B cell (primary cell): ENCODE data around the gene SEC16B. TPM values are rescaled to one million over a fixed set of nuclear protein-coding genes. Genes with fewer than 3 reads are reported as not detected.

Experiments
- ATAC-seq: fragments of 200-7000 bp; cut with Tn5 transposase; one replicate; pipeline ENCODE4 v1.10.0; 2021; ENCODE audit warnings: low read depth, mild to moderate bottlenecking, moderate number of reproducible peaks, moderate library complexity
- CTCF ChIA-PET: fragments of 350-600 bp; sonication (Branson Sonifier 250); formaldehyde crosslinking; loops from one replicate; lab custom pipeline; 2021; ENCODE audit warnings: antibody characterized with exemption, inconsistent platforms; lab: Charles Lee
- POLR2A ChIA-PET: fragments of 350-600 bp; sonication (Branson Sonifier 250); formaldehyde crosslinking; loops from one replicate; lab custom pipeline; 2021; ENCODE audit warnings: antibody characterized with exemption; lab: Charles Lee
- DNase-seq: peaks from one replicate; pipeline ENCODE4 v3.0.0; 2013
- H2AFZ ChIP-seq: 2 replicates; pipeline ENCODE4 v1.6.1; 2012; ENCODE audit warnings: mild to moderate bottlenecking, low read depth, low read length; ENCODE audit not compliant: insufficient read depth, poor library complexity, severe bottlenecking
- H3K27ac ChIP-seq, 2 donors: 1 replicate in 1 of 2; 2 replicates in 1 of 2; pipeline ENCODE4 v1.5.1; 2012 to 2013; ENCODE audit warnings: low read length in 2 of 2, mild to moderate bottlenecking in 2 of 2, moderate library complexity in 1 of 2
- H3K27me3 ChIP-seq, 4 experiments: fragments of 200-600 bp in 1 of 4; sonication (generic) in 1 of 4; replicated peaks in 1 of 4; 1 replicate in 2 of 4; 2 replicates in 2 of 4; pipeline versions ENCODE4 v1.6.1 to v1.7.0; 2013 to 2016; ENCODE audit warnings: low read length in 3 of 4, mild to moderate bottlenecking in 2 of 4, mixed read lengths in 1 of 4, moderate library complexity in 1 of 4; ENCODE audit not compliant: insufficient read depth in 4 of 4, control insufficient read depth in 3 of 4; ENCODE audit errors: control extremely low read depth in 1 of 4
- H3K36me3 ChIP-seq, 2 experiments: replicated peaks in 1 of 2; 1 replicate in 1 of 2; 2 replicates in 1 of 2; pipeline versions ENCODE4 v1.6.1 to v1.7.1; 2013; ENCODE audit warnings: low read length in 1 of 2; ENCODE audit not compliant: insufficient read depth in 2 of 2, control insufficient read depth in 1 of 2; ENCODE audit errors: control extremely low read depth in 1 of 2, extremely low read depth in 1 of 2
- H3K4me1 ChIP-seq, 2 donors: fragments of 200-600 bp in 1 of 2; sonication (generic) in 1 of 2; 1 replicate in 1 of 2; 2 replicates in 1 of 2; pipeline versions ENCODE4 v1.5.1 to v1.6.1; 2013 to 2017; ENCODE audit warnings: low read length in 2 of 2; ENCODE audit not compliant: control insufficient read depth in 2 of 2, insufficient read depth in 2 of 2
- H3K4me2 ChIP-seq: replicated peaks from 2 replicates; pipeline ENCODE3; 2012; ENCODE audit warnings: mild to moderate bottlenecking, low read depth, low read length; ENCODE audit not compliant: poor library complexity, severe bottlenecking
- H3K4me3 ChIP-seq, 5 experiments: fragments of 200-600 bp in 1 of 5; sonication (generic) in 1 of 5; 1 replicate in 3 of 5; 2 replicates in 2 of 5; pipeline versions ENCODE4 v1.5.1 to v1.7.0; 2011 to 2016; ENCODE audit warnings: low read length in 4 of 5, mild to moderate bottlenecking in 4 of 5, low read depth in 2 of 5, control low read depth in 1 of 5, moderate library complexity in 1 of 5; ENCODE audit not compliant: insufficient read depth in 1 of 5; ENCODE audit errors: control extremely low read depth in 1 of 5, extremely low read depth in 1 of 5
- H3K79me2 ChIP-seq: fragments of 200-600 bp; sonication (generic); one replicate; pipeline ENCODE4 v1.6.0; 2016; ENCODE audit warnings: low read length; ENCODE audit not compliant: control insufficient read depth, insufficient read depth
- H3K9ac ChIP-seq: fragments of 200-600 bp; sonication (generic); 2 replicates; pipeline ENCODE4 v1.6.1; 2017; ENCODE audit warnings: mild to moderate bottlenecking, low read length, moderate library complexity
- H3K9me3 ChIP-seq, 3 donors: one replicate each; pipeline versions ENCODE4 v1.6.1 to v1.7.1; 2013; ENCODE audit warnings: low read length in 2 of 3; ENCODE audit not compliant: control insufficient read depth in 2 of 3, insufficient read depth in 1 of 3; ENCODE audit errors: control extremely low read depth in 1 of 3
- H4K20me1 ChIP-seq: 2 replicates; pipeline ENCODE4 v1.6.0; 2012; ENCODE audit warnings: mild to moderate bottlenecking, low read length; ENCODE audit not compliant: insufficient read depth, control insufficient read depth, poor library complexity, severe bottlenecking
- H3K27ac Mint-ChIP-seq: one replicate; pipeline ENCODE4 v1.8.0; 2021; ENCODE audit warnings: mixed read lengths
- H3K27me3 Mint-ChIP-seq: one replicate; pipeline ENCODE4 v1.8.0; 2021; ENCODE audit warnings: mixed read lengths
- H3K4me1 Mint-ChIP-seq: one replicate; pipeline ENCODE4 v1.8.0; 2021; ENCODE audit warnings: mixed read lengths
- H3K4me3 Mint-ChIP-seq: one replicate; pipeline ENCODE4 v1.8.0; 2021; ENCODE audit warnings: mixed read lengths
- H3K9me3 Mint-ChIP-seq: one replicate; pipeline ENCODE4 v1.8.0; 2022; ENCODE audit warnings: mixed read lengths; ENCODE audit not compliant: insufficient read depth
- EZH2 ChIP-seq: IDR thresholded peaks from 2 replicates; pipeline ENCODE4 v1.6.1; 2012; ENCODE audit warnings: borderline replicate concordance, low read depth, mild to moderate bottlenecking, moderate library complexity, low read length; ENCODE audit not compliant: insufficient read depth, poor library complexity, severe bottlenecking
- WGBS: methylation state at CpG from one replicate; pipeline ENCODE4 v1.1.5; 2013; ENCODE audit warnings: missing lambda C conversion rate; ENCODE audit not compliant: insufficient coverage; 5-methylcytosine and 5-hydroxymethylcytosine counted together
- intact Hi-C: fragments of 100-400 bp; cut with micrococcal nuclease; formaldehyde crosslinking; loops from one replicate; pipeline ENCODE4 v1.10.0; 2022
- polyA plus RNA-seq: library from polyadenylated mRNA; depleted of rRNA; stranded (reverse); fragments of >200 nt; gene quantifications from 2 replicates; pipeline ENCODE4 v1.2.3, GENCODE V29; 2012
- total RNA-seq, 2 donors: library from RNA; stranded (reverse); fragments of 120-200 nt in 1 of 2; gene quantifications; 1 replicate in 1 of 2; 2 replicates in 1 of 2; pipeline versions ENCODE4 v1.2.3 to v1.2.4, GENCODE V29; 2013 to 2022
- TF ChIP-seq, protein P1 (sequence below): fragments of 200-600 bp; IDR thresholded peaks from one replicate; pipeline ENCODE4 v1.8.0; 2022; ENCODE audit warnings: antibody characterized with exemption, mild to moderate bottlenecking

Gene SEC16B
- total and polyA plus RNA-seq, 2 donors (not counting 1 experiment from before 2014, with no cell fraction given): 0.03 to 0.10 TPM

DNA sequence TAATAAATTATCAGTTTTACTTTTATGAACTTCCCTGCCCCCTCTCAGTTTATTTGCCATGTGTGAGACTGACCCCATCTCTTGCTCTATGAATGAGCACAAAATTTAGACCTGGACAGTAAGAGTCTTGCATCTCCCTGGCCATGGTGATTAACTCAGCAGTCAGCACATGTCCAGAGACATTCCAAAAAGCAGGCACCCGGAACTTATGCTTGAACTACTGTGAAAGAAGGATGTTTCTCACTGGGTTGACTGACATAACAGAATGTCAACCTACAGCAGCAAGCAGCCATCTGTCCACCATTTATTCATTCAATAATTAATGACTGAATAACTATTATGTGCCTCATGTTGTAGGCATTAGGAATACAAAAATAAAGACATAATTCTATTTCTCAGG is 11.3 kb upstream of the SEC16B start:
- no peak overlapping the region for H3K4me2 ChIP-seq
- Mint-ChIP-seq H3K9me3 (no peaks in the 10 kb centered on the region), H3K4me1 (no peaks in the 10 kb centered on the region), H3K27me3 (peaks cover 11% of the 10 kb centered on the region), H3K4me3 (no peak overlapping the region), H3K27ac (no peak overlapping the region)
- H3K4me3 ChIP-seq: no peak overlapping the region
- no peaks in the 10 kb centered on the region for H3K36me3 ChIP-seq
- H3K27me3 ChIP-seq: peaks cover 0 to 5% (median 0%) of the 10 kb centered on the region in 4 experiments
- H3K79me2 ChIP-seq: no peaks in the 10 kb centered on the region
- CTCF ChIA-PET: no interaction called here
- DNase-seq: no peak
- H3K4me1 ChIP-seq: no peaks in the 10 kb centered on the region
- no CpG with 5 or more reads among the region's 1 CpG for WGBS
- no peak overlapping the region for H2AFZ ChIP-seq
- no peaks in the 10 kb centered on the region for H4K20me1 ChIP-seq
- intact Hi-C loops: no loop called here
- POLR2A ChIA-PET: no interaction called here
- no peak for ATAC-seq
- H3K9me3 ChIP-seq: no peaks in the 10 kb centered on the region
- TF ChIP-seq, protein P1, sequence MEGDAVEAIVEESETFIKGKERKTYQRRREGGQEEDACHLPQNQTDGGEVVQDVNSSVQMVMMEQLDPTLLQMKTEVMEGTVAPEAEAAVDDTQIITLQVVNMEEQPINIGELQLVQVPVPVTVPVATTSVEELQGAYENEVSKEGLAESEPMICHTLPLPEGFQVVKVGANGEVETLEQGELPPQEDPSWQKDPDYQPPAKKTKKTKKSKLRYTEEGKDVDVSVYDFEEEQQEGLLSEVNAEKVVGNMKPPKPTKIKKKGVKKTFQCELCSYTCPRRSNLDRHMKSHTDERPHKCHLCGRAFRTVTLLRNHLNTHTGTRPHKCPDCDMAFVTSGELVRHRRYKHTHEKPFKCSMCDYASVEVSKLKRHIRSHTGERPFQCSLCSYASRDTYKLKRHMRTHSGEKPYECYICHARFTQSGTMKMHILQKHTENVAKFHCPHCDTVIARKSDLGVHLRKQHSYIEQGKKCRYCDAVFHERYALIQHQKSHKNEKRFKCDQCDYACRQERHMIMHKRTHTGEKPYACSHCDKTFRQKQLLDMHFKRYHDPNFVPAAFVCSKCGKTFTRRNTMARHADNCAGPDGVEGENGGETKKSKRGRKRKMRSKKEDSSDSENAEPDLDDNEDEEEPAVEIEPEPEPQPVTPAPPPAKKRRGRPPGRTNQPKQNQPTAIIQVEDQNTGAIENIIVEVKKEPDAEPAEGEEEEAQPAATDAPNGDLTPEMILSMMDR: no peak
- TF ChIP-seq EZH2: no peak
- no peak overlapping the region for H3K9ac ChIP-seq
- no peak overlapping the region for H3K27ac ChIP-seq

DNA sequence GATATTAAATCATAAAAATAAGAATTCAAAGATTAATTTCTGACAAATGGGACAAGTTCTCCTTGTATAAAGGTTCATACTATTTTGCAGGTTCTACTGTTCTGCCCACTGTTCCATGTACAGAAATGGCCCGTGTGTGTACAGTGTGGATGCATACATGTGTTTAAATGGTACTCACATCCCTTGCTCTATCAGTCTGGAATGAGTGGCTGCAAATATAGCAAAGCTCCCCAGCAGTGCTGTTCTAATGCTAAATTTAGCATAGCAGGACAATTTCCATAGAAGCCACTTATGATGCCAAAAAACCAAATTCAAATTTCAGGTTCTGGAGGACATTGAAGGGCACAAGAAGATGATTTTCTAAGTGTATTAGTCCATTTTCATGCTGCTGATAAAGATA is 9.4 kb upstream of the SEC16B start:
- Histone ChIP-seq H3K4me2 (no peak overlapping the region), H3K4me3 (no peak overlapping the region), H4K20me1 (no peaks in the 10 kb centered on the region), H3K27me3 (peaks cover 0 to 9% (median 0%) of the 10 kb centered on the region in 4 experiments), H3K27ac (no peak overlapping the region), H3K79me2 (no peaks in the 10 kb centered on the region), H3K9me3 (no peaks in the 10 kb centered on the region), H3K4me1 (no peaks in the 10 kb centered on the region), H3K36me3 (no peaks in the 10 kb centered on the region), H3K9ac (no peak overlapping the region), H2AFZ (no peak overlapping the region)
- POLR2A ChIA-PET: no interaction called here
- Mint-ChIP-seq H3K27ac (no peak overlapping the region), H3K4me1 (no peaks in the 10 kb centered on the region), H3K9me3 (no peaks in the 10 kb centered on the region), H3K4me3 (no peak overlapping the region), H3K27me3 (peaks cover 13% of the 10 kb centered on the region)
- TF ChIP-seq, protein P1: no peak
- TF ChIP-seq EZH2: no peak
- DNase-seq (no peak), ATAC-seq (no peak)
- WGBS: 100% methylated on average over 1 of the region's 1 CpG
- CTCF ChIA-PET: no interaction called here
- intact Hi-C loops: no loop called here
